ENCODE measurements around the gene CEMIP.
A peak's percentile ranks its signal among the peaks of the same experiment; 100 is the strongest.

CEMIP gene

GRCh38 chr15:80967451-80967850 lies 188.3 kb downstream of the CEMIP start:
- Histone ChIP-seq H3K27ac (ENCODE audit: low read depth, low read length, severe bottlenecking) (peak overlapping the region; percentile 85), H3K4me1 (ENCODE audit: control insufficient read depth, insufficient read depth, low read length, poor library complexity, severe bottlenecking) (peaks cover 15% of the 10 kb centered on the region), H3K4me3 (ENCODE audit: extremely low read depth, insufficient read depth, low read length, poor library complexity, severe bottlenecking) (no peak overlapping the region), H3K9me3 (ENCODE audit: control insufficient read depth, low read length) (no peaks in the 10 kb centered on the region), H3K36me3 (ENCODE audit: control insufficient read depth, insufficient read depth, low read length) (peaks cover 8% of the 10 kb centered on the region)
- WGBS, 2 experiments (ENCODE audit: insufficient coverage in 2 of 2): 30 to 51% methylated on average over 2 to 3 of the region's 3 CpGs

- Histone ChIP-seq H3K4me1 (ENCODE audit: control insufficient read depth, insufficient read depth, low read length, poor library complexity, severe bottlenecking) (peaks cover 15% of the 10 kb centered on the region), H3K27ac (ENCODE audit: low read depth, low read length, severe bottlenecking) (peak overlapping the region; percentile 85), H3K9me3 (ENCODE audit: control insufficient read depth, low read length) (no peaks in the 10 kb centered on the region), H3K4me3 (ENCODE audit: extremely low read depth, insufficient read depth, low read length, poor library complexity, severe bottlenecking) (no peak overlapping the region), H3K36me3 (ENCODE audit: control insufficient read depth, insufficient read depth, low read length) (peaks cover 8% of the 10 kb centered on the region)
- WGBS, 2 experiments (ENCODE audit: insufficient coverage in 2 of 2): 93 to 97% methylated on average over 4 of the region's 4 CpGs
Observed at GRCh38 chr15:80967991-80968510, 188.9 kb downstream of the CEMIP start.

GRCh38 chr15:80969316-80969715 lies 190.1 kb downstream of the CEMIP start:
- peaks cover 15% of the 10 kb centered on the region for H3K4me1 ChIP-seq (ENCODE audit: control insufficient read depth, insufficient read depth, low read length, poor library complexity, severe bottlenecking)

GRCh38 chr15:80970018-80970657 lies 191.0 kb downstream of the CEMIP start:
- peaks cover 15% of the 10 kb centered on the region for H3K4me1 ChIP-seq (ENCODE audit: control insufficient read depth, insufficient read depth, low read length, poor library complexity, severe bottlenecking)
- peaks cover 10% of the 10 kb centered on the region for H3K36me3 ChIP-seq (ENCODE audit: control insufficient read depth, insufficient read depth, low read length)
- H3K9me3 ChIP-seq (ENCODE audit: control insufficient read depth, low read length): no peaks in the 10 kb centered on the region
- WGBS, 2 experiments (ENCODE audit: insufficient coverage in 2 of 2): 69% methylated on average over 7 to 8 of the region's 12 CpGs
- H3K27ac ChIP-seq (ENCODE audit: low read depth, low read length, severe bottlenecking): no peak overlapping the region
- no peak overlapping the region for H3K4me3 ChIP-seq (ENCODE audit: extremely low read depth, insufficient read depth, low read length, poor library complexity, severe bottlenecking)

More at GRCh38 chr15:80969316-80969715, 190.1 kb downstream of the CEMIP start:
- WGBS, 2 experiments (ENCODE audit: insufficient coverage in 2 of 2): 79 to 93% methylated on average over 6 to 7 of the region's 7 CpGs
- H3K36me3 ChIP-seq (ENCODE audit: control insufficient read depth, insufficient read depth, low read length): peaks cover 8% of the 10 kb centered on the region
- no peak overlapping the region for H3K27ac ChIP-seq (ENCODE audit: low read depth, low read length, severe bottlenecking)
- no peaks in the 10 kb centered on the region for H3K9me3 ChIP-seq (ENCODE audit: control insufficient read depth, low read length)
- no peak overlapping the region for H3K4me3 ChIP-seq (ENCODE audit: extremely low read depth, insufficient read depth, low read length, poor library complexity, severe bottlenecking)

- Histone ChIP-seq H3K4me1 (ENCODE audit: control insufficient read depth, insufficient read depth, low read length, poor library complexity, severe bottlenecking) (peaks cover 15% of the 10 kb centered on the region), H3K9me3 (ENCODE audit: control insufficient read depth, low read length) (no peaks in the 10 kb centered on the region), H3K4me3 (ENCODE audit: extremely low read depth, insufficient read depth, low read length, poor library complexity, severe bottlenecking) (no peak overlapping the region), H3K36me3 (ENCODE audit: control insufficient read depth, insufficient read depth, low read length) (peaks cover 11% of the 10 kb centered on the region), H3K27ac (ENCODE audit: low read depth, low read length, severe bottlenecking) (no peak overlapping the region)
- WGBS, 2 experiments (ENCODE audit: insufficient coverage in 2 of 2): 95 to 100% methylated on average over 2 to 3 of the region's 3 CpGs
Observed at GRCh38 chr15:80970658-80971057, 191.5 kb downstream of the CEMIP start.

GRCh38 chr15:80971143-80971542 lies 192.0 kb downstream of the CEMIP start:
- Histone ChIP-seq H3K4me1 (ENCODE audit: control insufficient read depth, insufficient read depth, low read length, poor library complexity, severe bottlenecking) (peaks cover 15% of the 10 kb centered on the region), H3K36me3 (ENCODE audit: control insufficient read depth, insufficient read depth, low read length) (peaks cover 11% of the 10 kb centered on the region), H3K27ac (ENCODE audit: low read depth, low read length, severe bottlenecking) (no peak overlapping the region), H3K4me3 (ENCODE audit: extremely low read depth, insufficient read depth, low read length, poor library complexity, severe bottlenecking) (no peak overlapping the region), H3K9me3 (ENCODE audit: control insufficient read depth, low read length) (no peaks in the 10 kb centered on the region)
- WGBS, 2 experiments (ENCODE audit: insufficient coverage in 2 of 2): 29 to 54% methylated on average over 2 of the region's 2 CpGs

GRCh38 chr15:80972276-80972675 lies 193.1 kb downstream of the CEMIP start:
- peaks cover 11% of the 10 kb centered on the region for H3K4me1 ChIP-seq (ENCODE audit: control insufficient read depth, insufficient read depth, low read length, poor library complexity, severe bottlenecking)
- H3K27ac ChIP-seq (ENCODE audit: low read depth, low read length, severe bottlenecking): no peak overlapping the region
- H3K36me3 ChIP-seq (ENCODE audit: control insufficient read depth, insufficient read depth, low read length): peaks cover 19% of the 10 kb centered on the region
- H3K9me3 ChIP-seq (ENCODE audit: control insufficient read depth, low read length): no peaks in the 10 kb centered on the region
- H3K4me3 ChIP-seq (ENCODE audit: extremely low read depth, insufficient read depth, low read length, poor library complexity, severe bottlenecking): no peak overlapping the region
- WGBS, 2 experiments (ENCODE audit: insufficient coverage in 2 of 2): 90 to 93% methylated on average over 3 of the region's 3 CpGs

- no peak overlapping the region for H3K4me3 ChIP-seq (ENCODE audit: extremely low read depth, insufficient read depth, low read length, poor library complexity, severe bottlenecking)
- 87 to 91% methylated on average over 3 of the region's 4 CpGs for WGBS, 2 experiments (ENCODE audit: insufficient coverage in 2 of 2)
- no peaks in the 10 kb centered on the region for H3K9me3 ChIP-seq (ENCODE audit: control insufficient read depth, low read length)
- H3K4me1 ChIP-seq (ENCODE audit: control insufficient read depth, insufficient read depth, low read length, poor library complexity, severe bottlenecking): peaks cover 7% of the 10 kb centered on the region
- no peak overlapping the region for H3K27ac ChIP-seq (ENCODE audit: low read depth, low read length, severe bottlenecking)
- H3K36me3 ChIP-seq (ENCODE audit: control insufficient read depth, insufficient read depth, low read length): peaks cover 28% of the 10 kb centered on the region
Observed at GRCh38 chr15:80974914-80975313, 195.7 kb downstream of the CEMIP start.

GRCh38 chr15:80976851-80977250 lies 197.7 kb downstream of the CEMIP start:
- Histone ChIP-seq H3K27ac (ENCODE audit: low read depth, low read length, severe bottlenecking) (no peak overlapping the region), H3K9me3 (ENCODE audit: control insufficient read depth, low read length) (no peaks in the 10 kb centered on the region), H3K36me3 (ENCODE audit: control insufficient read depth, insufficient read depth, low read length) (peaks cover 37% of the 10 kb centered on the region), H3K4me1 (ENCODE audit: control insufficient read depth, insufficient read depth, low read length, poor library complexity, severe bottlenecking) (peaks cover 7% of the 10 kb centered on the region), H3K4me3 (ENCODE audit: extremely low read depth, insufficient read depth, low read length, poor library complexity, severe bottlenecking) (no peak overlapping the region)
- WGBS, 2 experiments (ENCODE audit: insufficient coverage in 2 of 2): 84 to 89% methylated on average over 4 of the region's 4 CpGs

GRCh38 chr15:80977627-80978036 lies 198.5 kb downstream of the CEMIP start:
- WGBS, 2 experiments (ENCODE audit: insufficient coverage in 2 of 2): 21 to 31% methylated on average over 4 to 6 of the region's 7 CpGs
- Histone ChIP-seq H3K27ac (ENCODE audit: low read depth, low read length, severe bottlenecking) (no peak overlapping the region), H3K36me3 (ENCODE audit: control insufficient read depth, insufficient read depth, low read length) (peaks cover 39% of the 10 kb centered on the region), H3K4me1 (ENCODE audit: control insufficient read depth, insufficient read depth, low read length, poor library complexity, severe bottlenecking) (peaks cover 7% of the 10 kb centered on the region), H3K4me3 (ENCODE audit: extremely low read depth, insufficient read depth, low read length, poor library complexity, severe bottlenecking) (no peak overlapping the region), H3K9me3 (ENCODE audit: control insufficient read depth, low read length) (no peaks in the 10 kb centered on the region)

GRCh38 chr15:80978685-80979329 lies 199.6 kb downstream of the CEMIP start:
- no peak overlapping the region for H3K27ac ChIP-seq (ENCODE audit: low read depth, low read length, severe bottlenecking)
- WGBS, 2 experiments (ENCODE audit: insufficient coverage in 2 of 2): 92% methylated on average over 6 of the region's 7 CpGs
- peaks cover 43% of the 10 kb centered on the region for H3K36me3 ChIP-seq (ENCODE audit: control insufficient read depth, insufficient read depth, low read length)
- peaks cover 7% of the 10 kb centered on the region for H3K4me1 ChIP-seq (ENCODE audit: control insufficient read depth, insufficient read depth, low read length, poor library complexity, severe bottlenecking)
- H3K9me3 ChIP-seq (ENCODE audit: control insufficient read depth, low read length): no peaks in the 10 kb centered on the region
- H3K4me3 ChIP-seq (ENCODE audit: extremely low read depth, insufficient read depth, low read length, poor library complexity, severe bottlenecking): no peak overlapping the region
